Placental epithelial cell (primary cell): ENCODE data around the gene NUF2. TPM values are rescaled to one million over a fixed set of nuclear protein-coding genes. Genes with fewer than 3 reads are reported as not detected.

Experiments
- total RNA-seq: library from RNA; depleted of rRNA; stranded (reverse); fragments of >200 nt; gene quantifications from 2 replicates; pipeline ENCODE4 v1.2.3, GENCODE V29; 2012

The NUF2 gene
- total RNA-seq, result 2.7 and 4.2 TPM in 2 replicates

GRCh38 chr1:163321311-163322305 lies at the start of gene NUF2:
Gene NUF2 (plus strand): TSS chr1:163321954. CDS start chr1:163326052, 4,098 bp downstream.

Other genes with a start within 250 kb of the NUF2 start
- gene RGS5, start 119.0 kb upstream of the NUF2 start, total RNA-seq, result 0.39 and 1.8 TPM in 2 replicates